ENCODE measurements around the gene GRIN2B.

GRCh38 chr12:14026537-14026936 lies 45.1 kb upstream of the GRIN2B start:
- TF ChIP-seq EZH2 (IDR thresholded peaks at IDR 0.05) (no peak), POLR2AphosphoS5 (IDR thresholded peaks at IDR 0.05; ENCODE audit: borderline replicate concordance, low read depth, low read length) (no peak)

Measured in SK-N-MC (cell line).